HG03039 (cell line): Measurements from ENCODE around the gene MAOB.

ENCODE experiments used
- ATAC-seq: cut with Tn5 transposase; IDR thresholded peaks from one replicate; pipeline ENCODE4 v1.9.1; 2021; ENCODE audit warnings: mild to moderate bottlenecking, moderate library complexity; ENCODE audit not compliant: unreplicated experiment

Gene MAOB

DNA sequence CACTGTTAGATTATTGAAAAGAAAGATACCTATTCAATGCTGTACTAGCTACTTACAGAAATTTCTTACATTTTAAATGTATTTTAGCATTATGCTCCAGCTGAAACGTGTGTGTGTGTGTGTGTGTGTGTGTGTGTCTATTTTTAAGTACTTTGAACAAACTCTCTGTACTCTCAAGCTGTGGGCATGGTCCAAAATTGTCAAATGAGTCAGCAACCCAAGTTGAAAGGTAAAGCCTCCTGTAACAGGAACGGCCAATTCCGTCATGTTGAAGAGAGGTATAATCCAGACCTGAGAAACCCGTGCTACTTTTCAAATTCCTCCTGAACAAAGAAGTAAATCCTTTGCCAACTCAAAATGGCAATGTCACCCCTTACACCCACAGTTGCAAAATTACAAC lies 20.5 kb downstream of the MAOB start:
- no peak for ATAC-seq

- no peak for ATAC-seq
Observed at GRCh38 chrX:43860646-43861370, 21.4 kb downstream of the MAOB start.

DNA sequence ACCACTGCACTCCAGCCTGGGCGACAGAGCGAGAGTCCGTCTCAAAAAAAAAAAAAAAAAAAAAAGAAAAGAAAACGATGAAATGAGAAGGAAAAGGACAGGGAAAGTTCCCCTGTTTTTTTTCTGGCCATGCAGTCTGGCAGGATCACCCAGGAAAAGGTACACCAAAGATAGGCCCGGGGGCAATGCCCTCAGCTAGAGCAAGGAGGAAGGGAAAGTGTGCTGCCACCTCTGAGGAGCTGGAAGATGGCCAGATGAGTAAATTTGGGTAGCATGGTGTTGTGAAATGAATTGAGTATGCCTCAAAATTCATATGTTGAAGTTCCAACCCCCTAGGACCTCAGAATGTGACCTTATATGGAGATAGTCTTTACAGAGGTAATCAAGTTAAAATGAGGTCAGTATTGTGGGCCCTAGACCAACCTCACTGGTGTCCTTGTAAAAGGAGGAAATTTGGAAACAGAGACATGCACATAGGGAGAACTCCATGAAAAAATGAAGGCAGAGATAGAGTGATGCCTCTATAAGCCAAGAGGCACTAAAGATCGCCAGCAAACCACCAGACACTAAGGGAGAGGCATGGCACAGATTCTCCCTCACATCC lies 28.9 kb downstream of the MAOB start:
- no peak for ATAC-seq

GRCh38 chrX:43850629-43851028 lies 31.6 kb downstream of the MAOB start:
- ATAC-seq, result no peak

DNA sequence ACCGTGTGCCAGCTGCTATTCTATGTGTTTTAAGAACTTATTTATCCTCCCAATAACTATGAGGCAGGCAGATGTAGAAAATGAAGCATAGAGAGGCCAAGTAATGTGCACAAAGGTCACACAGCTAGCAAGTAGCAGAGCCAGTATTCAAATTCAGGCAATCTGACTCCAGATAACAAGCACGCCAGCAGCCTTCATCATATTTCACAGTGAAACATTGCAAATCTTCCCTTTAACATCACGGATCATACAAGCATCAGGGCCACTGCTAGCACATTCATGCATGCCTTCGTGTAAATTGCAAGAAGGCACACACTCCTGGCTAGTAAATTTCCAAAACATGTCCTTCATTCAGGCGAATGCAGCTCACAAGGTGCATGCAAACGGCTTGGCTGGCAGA lies 33.1 kb downstream of the MAOB start:
- no peak for ATAC-seq

- ATAC-seq, result no peak
Observed at GRCh38 chrX:43847352-43847751, 34.9 kb downstream of the MAOB start.

DNA sequence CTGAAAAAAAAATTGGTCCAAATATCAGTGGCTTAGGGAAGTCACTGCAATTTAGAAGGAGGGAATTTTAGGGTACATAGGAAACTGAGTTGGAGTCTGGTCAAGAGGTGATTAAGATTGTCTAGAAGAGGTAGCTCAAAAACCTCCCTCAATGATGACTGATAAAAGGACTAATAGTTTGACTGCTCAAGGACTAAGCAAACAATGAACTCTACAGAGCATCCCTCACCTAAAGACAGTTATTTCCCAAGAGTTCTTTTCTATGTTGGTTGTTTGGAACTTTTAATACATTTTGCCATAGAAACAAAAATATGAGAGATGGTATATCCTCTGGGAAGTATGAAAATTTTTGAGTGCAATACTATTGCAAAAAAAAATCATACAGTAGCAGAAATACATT lies 35.7 kb downstream of the MAOB start:
- ATAC-seq, result no peak

DNA sequence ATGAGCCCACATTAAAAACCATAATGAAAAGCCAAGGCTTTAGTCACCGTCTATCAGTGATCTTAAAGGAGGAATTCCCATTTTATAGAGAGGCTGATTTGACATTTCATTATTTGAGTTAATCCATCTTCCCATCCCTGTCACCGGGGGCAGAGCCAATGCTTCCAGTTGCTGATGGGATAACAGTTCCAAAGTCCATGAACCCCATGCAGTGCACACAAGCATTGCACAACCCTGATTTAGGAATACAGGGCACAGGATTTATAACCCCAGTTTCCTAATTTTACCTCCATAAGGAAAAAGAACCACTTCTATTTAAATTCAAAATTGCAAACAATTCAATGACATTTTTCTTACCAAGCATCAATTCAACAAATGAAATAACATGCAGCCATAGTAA lies 36.5 kb downstream of the MAOB start:
- no peak for ATAC-seq

DNA sequence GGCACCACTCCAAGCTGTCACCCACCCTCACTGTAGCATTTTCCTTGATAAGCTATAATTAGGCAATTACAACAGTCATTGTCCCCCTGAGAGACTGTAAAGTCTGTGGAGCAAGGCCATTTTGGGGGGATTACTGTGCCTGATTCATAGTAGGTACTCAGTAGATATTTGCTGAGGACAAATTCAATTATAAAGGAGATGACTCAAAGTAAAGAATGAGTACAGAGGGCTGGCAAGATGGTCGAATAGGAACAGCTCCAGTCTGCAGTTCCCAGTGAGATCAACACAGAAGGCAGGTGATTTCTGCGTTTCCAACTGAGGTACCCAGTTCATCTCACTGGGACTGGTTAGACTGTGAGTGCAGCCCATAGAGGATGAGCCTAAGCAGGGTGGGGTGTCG lies 42.0 kb downstream of the MAOB start:
- no peak for ATAC-seq

DNA sequence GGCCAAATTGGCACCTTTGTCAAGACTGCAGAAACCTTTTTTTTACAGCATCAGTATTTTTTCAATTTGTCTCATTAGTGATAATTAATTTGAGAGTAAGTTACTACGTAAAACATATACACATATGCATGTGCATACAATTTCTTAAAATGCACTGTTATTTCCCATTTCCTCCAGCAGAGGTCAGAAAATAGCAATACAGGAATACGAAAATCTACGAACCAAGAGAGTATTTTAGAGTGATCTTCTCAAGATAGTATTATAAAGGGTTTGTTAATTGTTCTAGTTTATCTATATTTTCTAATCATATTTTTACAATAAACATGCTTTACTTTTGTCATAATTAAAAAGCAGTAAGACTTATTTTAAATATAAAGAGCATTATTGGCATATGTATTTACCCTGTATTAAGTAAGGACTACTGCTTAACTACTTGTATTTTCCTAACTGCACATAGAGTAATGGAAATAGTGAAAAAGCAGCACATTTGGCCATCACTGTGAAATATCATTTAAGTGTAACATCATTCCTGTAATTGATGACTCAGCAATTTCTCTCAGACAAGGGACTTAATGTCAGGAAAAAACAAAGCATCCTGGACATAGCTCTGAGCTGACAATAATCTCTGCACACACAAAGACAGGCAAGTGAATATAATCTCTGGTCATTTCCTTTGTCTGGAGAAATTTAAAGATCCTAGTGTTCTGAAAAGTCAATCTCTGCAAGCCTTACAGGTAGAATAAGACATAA lies 45.6 kb downstream of the MAOB start:
- ATAC-seq, result no peak

DNA sequence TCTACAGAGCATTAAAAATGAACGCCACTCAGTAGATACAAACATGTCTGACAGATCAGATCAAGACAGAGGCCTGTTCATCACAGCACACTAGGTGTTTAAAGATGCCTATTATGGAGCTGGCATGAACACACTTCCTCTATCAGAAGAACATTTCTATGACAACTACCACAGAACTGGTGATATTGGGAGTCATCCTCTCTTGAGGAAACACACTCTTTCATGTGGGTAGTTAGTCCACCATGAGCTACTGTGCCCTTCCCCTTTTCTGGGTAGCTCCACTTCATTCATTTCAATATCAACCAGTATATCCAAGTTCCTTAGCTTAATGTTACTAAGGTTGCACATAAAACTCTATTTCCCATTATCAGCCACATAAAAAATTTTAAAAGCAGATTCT lies 46.7 kb downstream of the MAOB start:
- no peak for ATAC-seq

DNA sequence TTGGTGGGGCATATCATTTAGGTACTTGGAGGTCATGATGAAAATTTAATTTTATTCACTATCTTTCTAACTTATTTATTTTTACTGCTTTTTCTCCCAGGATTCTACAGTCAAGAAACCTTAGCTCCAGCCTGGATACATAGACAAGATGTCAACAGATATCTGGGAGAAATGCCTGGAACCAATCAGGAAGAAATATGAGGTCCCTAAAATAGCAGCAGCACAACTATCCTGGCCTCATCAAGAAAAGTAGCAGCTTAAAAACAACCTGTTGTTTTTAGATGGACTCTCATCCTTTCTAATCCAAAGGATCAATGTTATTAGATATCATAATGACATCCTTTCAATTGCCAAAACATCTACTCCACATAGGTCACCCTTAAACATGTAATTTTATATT lies 54.5 kb downstream of the MAOB start:
- no peak for ATAC-seq

DNA sequence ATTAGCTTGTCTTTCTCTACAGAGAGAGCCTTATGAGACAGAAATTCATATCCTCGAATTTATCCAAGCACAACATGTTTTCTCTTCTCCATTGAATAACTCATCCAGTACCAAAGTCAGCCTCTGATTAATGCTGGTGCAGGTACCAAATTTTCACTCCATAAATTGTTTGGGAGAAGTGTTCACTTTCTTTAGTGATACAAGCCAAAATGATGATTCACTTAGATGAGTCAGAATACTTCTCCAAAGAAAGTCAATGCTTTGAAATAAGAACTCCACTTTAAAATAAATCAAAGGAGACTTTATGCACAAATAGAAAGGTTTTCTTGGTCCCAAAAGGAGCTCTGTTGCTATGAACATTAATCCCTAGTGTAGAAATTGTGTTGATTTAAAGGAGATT lies 60.2 kb downstream of the MAOB start:
- no peak for ATAC-seq

DNA sequence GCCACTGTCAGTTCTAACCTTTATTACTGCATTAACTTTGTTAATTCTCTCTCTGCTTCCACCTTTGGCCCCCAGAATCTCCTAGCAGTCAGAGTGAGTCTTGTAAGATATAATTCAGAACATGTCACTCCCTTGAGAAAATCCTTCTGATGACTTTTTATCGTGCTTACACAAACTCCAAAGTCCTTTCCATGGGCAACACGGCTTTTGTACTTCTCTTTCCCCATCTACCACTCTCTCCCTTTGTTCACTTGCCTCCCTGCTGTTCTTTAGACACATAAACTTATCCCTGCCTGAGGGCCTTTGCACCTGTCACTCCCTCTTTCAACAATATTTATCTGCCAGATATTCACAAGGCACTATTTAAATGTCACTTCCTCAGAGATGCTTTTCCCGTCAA lies 64.8 kb downstream of the MAOB start:
- ATAC-seq, result no peak

- ATAC-seq, result no peak
Observed at GRCh38 chrX:43815209-43815608, 67.0 kb downstream of the MAOB start.

DNA sequence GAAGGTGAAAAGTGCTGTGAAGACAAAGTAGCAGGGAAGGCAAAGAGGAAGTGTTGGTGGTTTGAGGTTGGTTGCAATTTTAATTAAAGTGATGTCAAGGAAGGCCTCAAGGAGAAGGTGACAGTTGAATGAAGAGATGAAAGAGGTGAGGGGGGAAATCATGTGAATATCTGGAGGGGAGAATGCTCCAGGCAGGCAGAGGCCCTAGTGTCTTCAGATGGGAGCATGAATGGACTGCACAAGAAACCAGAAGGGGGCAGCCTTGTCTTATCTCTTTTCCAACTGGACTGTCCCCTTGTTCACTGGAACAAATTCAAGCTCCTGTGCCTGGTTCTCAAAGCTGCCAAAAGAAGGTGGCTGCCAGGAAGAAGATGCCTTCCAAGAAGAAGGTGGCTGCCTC lies 68.4 kb downstream of the MAOB start:
- no peak for ATAC-seq

GRCh38 chrX:43813319-43813718 lies 68.9 kb downstream of the MAOB start:
- ATAC-seq, result no peak

GRCh38 chrX:43809463-43809862 lies 72.8 kb downstream of the MAOB start:
- ATAC-seq, result no peak

GRCh38 chrX:43808231-43808630 lies 74.0 kb downstream of the MAOB start:
- no peak for ATAC-seq

DNA sequence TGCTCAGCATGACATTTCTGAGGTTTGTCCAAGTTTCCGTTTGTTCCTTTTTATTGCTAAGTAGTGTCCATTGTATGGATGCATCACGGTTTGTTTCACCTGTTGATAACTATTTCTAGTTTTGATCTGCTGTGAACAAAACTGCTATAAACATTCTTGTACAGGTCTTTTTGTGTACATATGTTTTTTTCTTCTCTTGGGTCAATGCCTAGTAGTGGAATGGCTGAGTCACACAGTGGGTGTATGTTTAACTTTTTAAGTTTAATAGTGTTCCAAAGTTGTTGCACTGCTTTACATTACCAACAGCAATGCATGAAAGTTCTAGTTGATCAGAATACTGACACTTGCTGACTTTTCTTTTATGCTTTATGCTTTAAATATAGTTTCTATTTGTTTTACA lies 76.7 kb downstream of the MAOB start:
- ATAC-seq, result no peak

DNA sequence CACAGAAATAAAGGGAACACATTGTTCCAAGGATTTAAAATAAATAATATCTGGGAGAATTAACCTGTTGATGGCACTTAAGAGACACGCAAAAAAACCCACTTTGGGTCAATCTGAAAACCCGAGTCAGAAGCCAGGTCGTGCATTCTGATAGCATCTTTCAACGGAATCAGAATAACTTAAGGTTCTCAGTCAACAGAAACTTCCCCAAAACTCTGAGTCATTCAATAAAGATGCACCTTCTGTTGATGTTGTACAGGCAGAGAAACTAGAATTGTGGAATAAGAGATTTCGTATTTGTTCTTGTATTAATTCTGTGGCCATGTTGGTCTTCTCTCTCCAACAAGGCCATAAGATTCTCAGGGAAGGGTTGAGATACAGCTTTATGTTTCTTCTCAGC lies 78.2 kb downstream of the MAOB start:
- no peak for ATAC-seq

GRCh38 chrX:43785930-43786591 lies 96.2 kb downstream of the MAOB start:
- no peak for ATAC-seq
